PC-3 (cell line): ENCODE results near the gene FSCN2. TPM values are rescaled to one million over a fixed set of nuclear protein-coding genes. Genes with fewer than 3 reads are reported as not detected.

ENCODE experiments used
- ATAC-seq: fragments of 200-7000 bp; cut with Tn5 transposase; 2 replicates; pipeline ENCODE4 v1.9.1; 2020; ENCODE audit warnings: mild to moderate bottlenecking, moderate library complexity
- BruUV-seq: library from RNA; stranded (reverse); fragments of 400-500 nt; replicated peaks from 2 replicates; lab custom pipeline; 2021; lab: Mats Ljungman, UMichigan
- CTCF ChIA-PET: fragments of 300-600 bp; sonication (Branson Sonifier 250); formaldehyde crosslinking; loops from one replicate; lab custom pipeline; 2022; ENCODE audit warnings: antibody characterized with exemption; lab: Charles Lee
- POLR2A ChIA-PET: fragments of 300-600 bp; sonication (Branson Sonifier 250); formaldehyde crosslinking; loops from one replicate; lab custom pipeline; 2022; ENCODE audit warnings: antibody characterized with exemption; ENCODE audit not compliant: unreplicated experiment; lab: Charles Lee
- DNase-seq: peaks from one replicate; pipeline ENCODE4 v3.0.0-alpha.2; 2015
- H2AFZ ChIP-seq: fragments of 300-600 bp; sonication (generic); 2 replicates; pipeline ENCODE4 v1.6.0; 2016; ENCODE audit warnings: antibody characterized with exemption, low read length
- H3F3A ChIP-seq: fragments of 300-600 bp; sonication (generic); one replicate; pipeline ENCODE4 v1.6.0; 2017; ENCODE audit warnings: antibody characterized with exemption, low read length, control low read depth, mild to moderate bottlenecking; ENCODE audit not compliant: unreplicated experiment
- H3K27ac ChIP-seq: fragments of 300-600 bp; sonication (generic); 2 replicates; pipeline ENCODE4 v1.5.1; 2016; ENCODE audit warnings: mild to moderate bottlenecking, low read length
- H3K27me3 ChIP-seq: fragments of 300-600 bp; sonication (generic); 2 replicates; pipeline ENCODE4 v1.6.1; 2016; ENCODE audit warnings: low read length, mixed read lengths
- H3K36me3 ChIP-seq: fragments of 300-600 bp; sonication (generic); 2 replicates; pipeline ENCODE4 v1.6.1; 2016; ENCODE audit warnings: low read depth, mixed run types, low read length, mixed read lengths
- H3K4me1 ChIP-seq: fragments of 300-600 bp; sonication (generic); 2 replicates; pipeline ENCODE4 v1.5.1; 2016; ENCODE audit warnings: low read length; ENCODE audit not compliant: insufficient read depth
- H3K4me2 ChIP-seq: fragments of 300-600 bp; sonication (generic); 2 replicates; pipeline ENCODE4 v1.6.0; 2016; ENCODE audit warnings: low read length
- H3K4me3 ChIP-seq: fragments of 300-600 bp; sonication (generic); 2 replicates; pipeline ENCODE4 v1.5.1; 2016; ENCODE audit warnings: mild to moderate bottlenecking, low read length, mixed read lengths
- H3K79me2 ChIP-seq: fragments of 300-600 bp; sonication (generic); 2 replicates; pipeline ENCODE4 v1.6.1; 2017; ENCODE audit warnings: low read length, mixed read lengths
- H3K9ac ChIP-seq: fragments of 300-600 bp; sonication (generic); 2 replicates; pipeline ENCODE4 v1.6.0; 2016; ENCODE audit warnings: mild to moderate bottlenecking, low read length
- H3K9me2 ChIP-seq: fragments of 300-600 bp; sonication (generic); replicated peaks from 2 replicates; pipeline ENCODE4 v1.6.1; 2016; ENCODE audit warnings: mixed run types, low read length, mixed read lengths
- H3K9me3 ChIP-seq: fragments of 300-600 bp; sonication (generic); 2 replicates; pipeline ENCODE4 v1.6.1; 2016; ENCODE audit warnings: low read length, mixed read lengths
- H4K20me1 ChIP-seq: fragments of 300-600 bp; sonication (generic); 2 replicates; pipeline ENCODE4 v1.6.1; 2016; ENCODE audit warnings: low read length, mixed read lengths
- CTCF ChIP-seq: fragments of 300-600 bp; sonication (generic); conservative IDR thresholded peaks from 2 replicates; pipeline ENCODE4 v1.5.1; 2017; ENCODE audit warnings: antibody characterized with exemption, low read depth, mild to moderate bottlenecking, low read length
- EZH2 ChIP-seq: fragments of 300-600 bp; sonication (generic); IDR thresholded peaks from one replicate; pipeline ENCODE4 v1.6.1; 2017; ENCODE audit warnings: antibody characterized with exemption, mild to moderate bottlenecking, low read length; ENCODE audit not compliant: unreplicated experiment
- EZH2phosphoT487 ChIP-seq: fragments of 300-600 bp; sonication (generic); IDR thresholded peaks from 2 replicates; pipeline ENCODE4 v1.6.1; 2018; ENCODE audit warnings: mild to moderate bottlenecking, antibody characterized with exemption, low read length, borderline replicate concordance
- intact Hi-C: fragments of 100-400 bp; cut with micrococcal nuclease; formaldehyde crosslinking; loops from 2 replicates; pipeline ENCODE4 v1.9.0; 2023
- total RNA-seq: library from RNA; depleted of rRNA; stranded (reverse); fragments of >200 nt; gene quantifications from 2 replicates; pipeline ENCODE4 v1.2.3, GENCODE V29; 2014

FSCN2 gene
- total RNA-seq, 1 experiment from 2014 or later: 0.87 TPM

DNA sequence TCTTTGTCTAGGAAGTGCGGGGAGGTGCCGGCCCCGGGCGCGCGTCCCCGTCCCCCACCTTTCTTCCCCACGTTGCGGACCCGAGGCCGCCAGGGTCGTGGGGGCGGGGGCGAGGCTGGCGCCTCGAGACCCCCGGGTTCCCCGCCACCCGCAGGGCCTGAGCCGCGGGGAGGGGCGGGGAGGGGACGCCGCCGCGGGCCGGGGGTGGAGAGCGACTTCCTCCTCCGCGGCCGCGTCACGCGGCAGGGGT, 13.8 kb upstream of the FSCN2 start:
- H3K79me2 ChIP-seq: peaks cover 71% of the 10 kb centered on the region
- H3F3A ChIP-seq: peaks cover 16% of the 10 kb centered on the region
- H3K27ac ChIP-seq: peak overlapping the region; percentile 88
- CTCF ChIA-PET: no interaction called here
- H3K4me3 ChIP-seq: peak overlapping the region; percentile 79
- BruUV-seq: no TSS peak
- ATAC-seq: no peak
- H3K9me2 ChIP-seq: no peaks in the 10 kb centered on the region
- TF ChIP-seq CTCF: no peak
- TF ChIP-seq EZH2: no peak
- TF ChIP-seq EZH2phosphoT487: no peak
- no peaks in the 10 kb centered on the region for H3K27me3 ChIP-seq
- H3K9ac ChIP-seq: peak overlapping the region; percentile 85
- peak overlapping the region; percentile 70 for H2AFZ ChIP-seq
- H3K4me1 ChIP-seq: peaks cover 45% of the 10 kb centered on the region
- no peaks in the 10 kb centered on the region for H3K9me3 ChIP-seq
- peaks cover 31% of the 10 kb centered on the region for H4K20me1 ChIP-seq
- no peak for DNase-seq
- intact Hi-C loops: loop anchor here (10.0 kb wide), 1 partner anchor 120 kb away; the partner anchor contains the start of gene BAHCC1
- peak overlapping the region; percentile 96 for H3K4me2 ChIP-seq
- H3K36me3 ChIP-seq: peaks cover 28% of the 10 kb centered on the region
- POLR2A ChIA-PET: interaction anchor here (0.7 kb wide), 1 partner anchor 47 kb away, joined by 4 read pairs; no protein-coding TSS in a partner anchor

GRCh38 chr17:81514739-81515529, 13.2 kb upstream of the FSCN2 start:
- H3K27ac ChIP-seq: peak overlapping the region; percentile 88
- CTCF ChIA-PET: no interaction called here
- DNase-seq (peak; percentile 89), ATAC-seq (peak; percentile 14)
- intact Hi-C loops: loop anchor here (10.0 kb wide), 1 partner anchor 120 kb away; the partner anchor contains the start of gene BAHCC1
- peaks cover 44% of the 10 kb centered on the region for H3K4me1 ChIP-seq
- no peaks in the 10 kb centered on the region for H3K27me3 ChIP-seq
- H3K36me3 ChIP-seq: peaks cover 23% of the 10 kb centered on the region
- peaks cover 11% of the 10 kb centered on the region for H3F3A ChIP-seq
- H3K9me3 ChIP-seq: no peaks in the 10 kb centered on the region
- peak overlapping the region; percentile 96 for H3K4me2 ChIP-seq
- no TSS peak for BruUV-seq
- POLR2A ChIA-PET: interaction anchor here (0.6 kb wide), 2 partner anchors 25 to 36 kb away, joined by 3 to 4 read pairs; no protein-coding TSS in a partner anchor
- peaks cover 26% of the 10 kb centered on the region for H4K20me1 ChIP-seq
- no peak for TF ChIP-seq CTCF
- no peak for TF ChIP-seq EZH2phosphoT487
- no peak for TF ChIP-seq EZH2
- peak overlapping the region; percentile 70 for H2AFZ ChIP-seq
- H3K4me3 ChIP-seq: peak overlapping the region; percentile 79
- H3K79me2 ChIP-seq: peaks cover 65% of the 10 kb centered on the region
- peak overlapping the region; percentile 85 for H3K9ac ChIP-seq
- no peaks in the 10 kb centered on the region for H3K9me2 ChIP-seq
